Measurements from ENCODE around the gene NUDT1.

DNA sequence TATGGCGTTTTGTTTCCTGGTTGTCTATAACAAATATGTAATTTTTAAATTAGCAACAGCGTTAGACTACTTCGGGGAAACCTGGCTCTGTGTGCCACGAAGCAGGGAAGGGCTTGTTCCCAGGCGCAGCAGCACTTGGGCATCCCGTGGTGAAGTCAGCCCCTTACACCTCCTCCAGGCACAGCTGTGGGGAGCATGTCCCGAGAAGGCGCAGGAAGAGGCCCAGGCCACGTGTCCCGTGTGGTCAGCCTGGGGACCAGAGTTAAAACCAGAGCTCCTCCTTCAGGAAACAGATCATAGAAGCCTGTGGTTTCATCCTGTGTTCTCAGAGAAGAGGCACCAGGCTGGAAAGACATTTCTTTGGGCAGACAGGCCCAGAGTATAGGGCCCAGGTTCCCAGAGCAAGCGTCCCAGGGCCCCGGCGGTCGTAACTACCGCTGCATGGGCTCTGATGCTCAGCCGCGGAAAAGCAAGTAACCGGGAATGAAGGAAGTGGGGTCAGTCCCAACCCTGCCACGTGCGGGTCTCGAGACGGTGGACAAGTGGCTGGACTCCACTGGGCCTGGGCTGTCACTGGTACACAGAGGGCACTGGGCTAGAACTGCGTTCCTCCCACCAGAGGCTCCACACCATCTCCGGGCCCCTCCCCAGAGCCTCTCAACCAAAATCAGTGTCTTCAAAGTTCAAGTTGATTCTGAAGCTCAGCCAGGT is 7.1 kb downstream of the NUDT1 start:
- TF ChIP-seq, protein P1, sequence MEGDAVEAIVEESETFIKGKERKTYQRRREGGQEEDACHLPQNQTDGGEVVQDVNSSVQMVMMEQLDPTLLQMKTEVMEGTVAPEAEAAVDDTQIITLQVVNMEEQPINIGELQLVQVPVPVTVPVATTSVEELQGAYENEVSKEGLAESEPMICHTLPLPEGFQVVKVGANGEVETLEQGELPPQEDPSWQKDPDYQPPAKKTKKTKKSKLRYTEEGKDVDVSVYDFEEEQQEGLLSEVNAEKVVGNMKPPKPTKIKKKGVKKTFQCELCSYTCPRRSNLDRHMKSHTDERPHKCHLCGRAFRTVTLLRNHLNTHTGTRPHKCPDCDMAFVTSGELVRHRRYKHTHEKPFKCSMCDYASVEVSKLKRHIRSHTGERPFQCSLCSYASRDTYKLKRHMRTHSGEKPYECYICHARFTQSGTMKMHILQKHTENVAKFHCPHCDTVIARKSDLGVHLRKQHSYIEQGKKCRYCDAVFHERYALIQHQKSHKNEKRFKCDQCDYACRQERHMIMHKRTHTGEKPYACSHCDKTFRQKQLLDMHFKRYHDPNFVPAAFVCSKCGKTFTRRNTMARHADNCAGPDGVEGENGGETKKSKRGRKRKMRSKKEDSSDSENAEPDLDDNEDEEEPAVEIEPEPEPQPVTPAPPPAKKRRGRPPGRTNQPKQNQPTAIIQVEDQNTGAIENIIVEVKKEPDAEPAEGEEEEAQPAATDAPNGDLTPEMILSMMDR (IDR thresholded peaks at IDR 0.05; ENCODE audit: insufficient read depth, low read length, poor library complexity, severe bottlenecking), result no peak
- TF ChIP-seq EZH2phosphoT487 (conservative IDR thresholded peaks at IDR 0.05; ENCODE audit: low read length), result no peak

Data from SU-DHL-6 (cell line).